Left ventricle myocardium inferior (tissue), 1 donor: ENCODE measurements around the gene ESRRB. TPM values are rescaled to one million over a fixed set of nuclear protein-coding genes. Genes with fewer than 3 reads are reported as not detected.
A peak's percentile ranks its signal among the peaks of the same experiment; 100 is the strongest.

Source experiments
- DNase-seq: peaks from one replicate; pipeline ENCODE4 v3.0.0-alpha.2; 2020
- H3K27ac ChIP-seq: fragments of 200-600 bp; replicated peaks from 2 replicates; pipeline ENCODE4 v1.8.0; 2021
- H3K27me3 ChIP-seq: fragments of 200-600 bp; 2 replicates; pipeline ENCODE4 v1.8.0; 2021; ENCODE audit warnings: low read depth
- H3K36me3 ChIP-seq: fragments of 200-600 bp; 2 replicates; pipeline ENCODE4 v1.8.0; 2021
- H3K4me1 ChIP-seq: fragments of 200-600 bp; 2 replicates; pipeline ENCODE4 v1.8.0; 2021
- H3K4me3 ChIP-seq: fragments of 200-600 bp; 2 replicates; pipeline ENCODE4 v1.8.0; 2021; ENCODE audit warnings: mild to moderate bottlenecking, moderate library complexity
- H3K9me3 ChIP-seq: fragments of 200-600 bp; replicated peaks from 2 replicates; pipeline ENCODE4 v1.8.0; 2021
- CTCF ChIP-seq: fragments of 200-600 bp; IDR thresholded peaks from 2 replicates; pipeline ENCODE4 v1.8.0; 2021; ENCODE audit warnings: antibody characterized with exemption, mild to moderate bottlenecking, borderline replicate concordance
- intact Hi-C: fragments of 100-400 bp; cut with micrococcal nuclease; formaldehyde crosslinking; loops from one replicate; pipeline ENCODE4 v1.11.0; 2022
- long read RNA-seq: library from polyadenylated mRNA; unstranded; transcript quantifications from one replicate; pipeline ENCODE4 v2.0.0, GENCODE V29; 2021
- total RNA-seq: library from RNA; stranded (reverse); fragmentation: NEBNext Ultra II Directional; extraction: Animal tissue kit (Norgen Biotek cat#: 25700); gene quantifications from one replicate; pipeline ENCODE4 v1.2.1, GENCODE V29; 2021
- donor health status: DM: no; HTN: yes; CAD: no; lungs with severe emphysema.

ESRRB gene
- 16.9 TPM for total RNA-seq
- long read RNA-seq, transcript ESRRB-207 (1 exons, 2,190 nt), result major isoform, 13 of 21 reads
- long read RNA-seq, partial matches to known transcripts, result 2 of 21 reads
- long read RNA-seq, other reads (novel, unspliced or antisense), result 3 of 21 reads

DNA sequence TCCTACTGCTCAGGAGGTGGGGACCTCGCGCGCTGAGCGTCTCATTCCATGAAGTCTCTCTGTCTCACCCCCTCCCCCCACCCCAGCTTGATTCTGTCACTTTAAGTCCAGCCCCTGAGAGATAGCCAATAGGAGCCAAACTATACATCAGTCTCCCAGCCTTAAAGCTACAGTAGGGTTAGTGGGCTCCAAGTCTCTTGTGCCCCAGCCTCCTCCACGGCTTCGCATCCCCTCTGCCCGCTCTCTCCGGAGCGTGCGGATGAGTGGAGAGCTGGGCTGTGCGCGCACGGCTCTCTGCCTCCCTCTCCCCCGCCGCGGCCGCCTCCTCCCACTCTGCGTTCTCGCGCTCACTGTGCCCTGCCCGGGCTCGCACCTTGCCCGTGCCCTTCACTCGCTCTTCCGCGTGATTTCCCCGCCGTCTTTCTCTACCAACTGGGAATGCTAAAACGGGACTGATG is at the start of gene ESRRB:
Gene ESRRB (plus strand): TSS at position 191 of the 458 bp plus-strand sequence. CDS start 265 bp downstream, at position 456.
- H3K9me3 ChIP-seq, result no peaks in the 10 kb centered on the region
- H3K4me3 ChIP-seq, result peak within 1 kb of the TSS; percentile 54
- no peak for DNase-seq
- H3K4me1 ChIP-seq, result peaks cover 14% of the 10 kb centered on the region
- H3K27ac ChIP-seq, result no peak within 1 kb of the TSS
- peaks cover 81% of the 10 kb centered on the region for H3K27me3 ChIP-seq
- no peak for TF ChIP-seq CTCF
- intact Hi-C loops, result no loop called here
- no peaks in the 10 kb centered on the region for H3K36me3 ChIP-seq

GRCh38 chr14:76326918-76327689 is 48.8 kb upstream of the ESRRB start:
- no peak for TF ChIP-seq CTCF
- Histone ChIP-seq H3K27me3 (peaks cover 21% of the 10 kb centered on the region), H3K27ac (no peak overlapping the region), H3K4me1 (peaks cover 31% of the 10 kb centered on the region), H3K4me3 (no peak overlapping the region), H3K36me3 (no peaks in the 10 kb centered on the region), H3K9me3 (no peaks in the 10 kb centered on the region)
- no peak for DNase-seq
- intact Hi-C loops, result no loop called here

DNA sequence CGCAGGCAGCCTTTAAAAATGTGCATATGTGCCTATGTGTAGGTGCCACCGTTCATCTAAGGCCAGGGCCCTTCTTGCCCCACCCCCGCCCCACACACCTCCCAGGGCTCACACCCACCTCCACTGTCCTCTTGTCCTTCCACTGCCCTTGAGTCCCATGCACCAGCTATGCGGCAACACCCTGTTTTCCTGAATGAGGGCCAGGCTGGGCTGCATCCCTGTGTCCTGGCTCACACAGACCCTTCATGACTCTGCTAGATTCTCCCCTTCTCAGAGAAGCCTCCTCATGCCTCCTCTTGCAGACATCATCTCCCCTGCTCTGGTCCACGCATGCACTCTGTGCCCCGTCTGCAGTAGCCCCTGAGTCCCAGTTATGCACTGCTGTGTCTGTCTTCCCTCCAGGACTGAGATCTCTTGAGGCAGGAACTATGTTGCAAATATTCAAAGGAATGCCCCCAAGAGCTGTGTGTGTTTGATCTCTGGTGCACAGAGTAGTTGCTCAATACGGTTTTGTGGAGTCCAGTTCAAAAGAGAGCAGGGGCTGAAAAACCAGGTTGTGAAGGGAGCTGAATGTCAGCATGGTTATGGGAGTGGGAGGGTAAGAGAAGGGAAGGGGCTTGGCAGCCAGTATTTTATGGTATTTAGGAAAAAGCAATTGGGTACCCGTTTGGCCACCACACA is 47.3 kb upstream of the ESRRB start:
- no peak overlapping the region for H3K27ac ChIP-seq
- intact Hi-C loops, result no loop called here
- DNase-seq, result no peak
- H3K27me3 ChIP-seq, result peaks cover 21% of the 10 kb centered on the region
- H3K36me3 ChIP-seq, result no peaks in the 10 kb centered on the region
- H3K4me3 ChIP-seq, result no peak overlapping the region
- peaks cover 28% of the 10 kb centered on the region for H3K4me1 ChIP-seq
- TF ChIP-seq CTCF, result no peak
- H3K9me3 ChIP-seq, result no peaks in the 10 kb centered on the region

- Histone ChIP-seq H3K4me3 (no peak overlapping the region), H3K9me3 (no peaks in the 10 kb centered on the region), H3K4me1 (peaks cover 28% of the 10 kb centered on the region), H3K27ac (no peak overlapping the region), H3K36me3 (no peaks in the 10 kb centered on the region), H3K27me3 (peaks cover 21% of the 10 kb centered on the region)
- no peak for TF ChIP-seq CTCF
- DNase-seq, result no peak
- intact Hi-C loops, result no loop called here
These were observed 46.6 kb upstream of the ESRRB start for GRCh38 chr14:76329154-76329928.

GRCh38 chr14:76329951-76330350 is 46.0 kb upstream of the ESRRB start:
- Histone ChIP-seq H3K4me1 (peaks cover 28% of the 10 kb centered on the region), H3K27ac (no peak overlapping the region), H3K36me3 (no peaks in the 10 kb centered on the region), H3K27me3 (peaks cover 21% of the 10 kb centered on the region), H3K9me3 (no peaks in the 10 kb centered on the region), H3K4me3 (no peak overlapping the region)
- TF ChIP-seq CTCF, result no peak
- intact Hi-C loops, result no loop called here
- no peak for DNase-seq
